ENCODE results near the gene CDK2AP2. TPM values are rescaled to one million over a fixed set of nuclear protein-coding genes. Genes with fewer than 3 reads are reported as not detected.

Gene CDK2AP2
- total and polyA plus RNA-seq, 10 of the 15 experiments (the other 5 are each of a cell fraction or from before 2014, with no cell fraction given) = 8.0 to 177 (median 40.9) TPM

DNA sequence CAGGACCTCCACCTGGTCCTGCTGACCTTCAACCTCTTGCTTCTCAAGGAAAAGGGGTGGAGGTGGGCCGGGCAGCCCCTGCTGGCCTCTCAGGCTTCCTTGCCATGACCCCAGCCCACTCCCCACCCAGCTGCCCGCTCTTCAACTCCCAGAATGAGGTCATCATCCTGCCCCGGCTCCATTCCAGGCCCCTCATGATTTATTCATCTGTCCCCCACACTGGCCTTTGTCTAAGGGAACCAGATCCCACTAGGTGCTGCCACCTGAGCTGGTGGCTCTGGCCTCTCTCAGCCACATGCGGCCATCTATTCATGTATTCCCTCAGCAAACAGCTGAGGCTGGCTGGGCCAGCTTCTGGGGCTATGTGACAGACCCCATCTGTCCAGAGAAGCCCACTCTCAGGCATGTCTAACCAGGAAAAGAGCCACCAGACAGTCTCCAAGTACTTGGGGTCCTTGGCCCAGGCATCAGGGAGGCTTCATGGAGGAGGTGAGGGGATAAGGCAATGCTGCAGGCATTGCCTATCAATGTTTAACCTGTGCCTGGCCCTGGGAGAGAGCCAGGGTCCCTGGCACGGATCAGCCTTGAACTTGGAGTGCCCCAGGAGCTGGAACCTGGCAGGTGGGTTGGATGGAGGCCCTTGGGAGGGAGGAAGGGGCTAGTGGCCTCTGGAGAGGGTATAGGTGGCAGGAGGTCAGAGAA is 17.5 kb upstream of the CDK2AP2 start:
- ChIA-PET SMC1A (ENCODE audit: uncharacterized antibody, unreplicated experiment) (no interaction called here), CTCF (no interaction called here), POLR2A (no interaction called here), RAD21 (ENCODE audit: unreplicated experiment) (no interaction called here)
- BruUV-seq (replicated peaks) = no TSS peak
- Histone ChIP-seq H3K9ac (ENCODE audit: control insufficient read depth, insufficient read depth, low read length) (no peak overlapping the region), H3K4me2 (ENCODE audit: control insufficient read depth, insufficient read depth) (no peak overlapping the region), H3K4me3 (no peak overlapping the region), H3K36me3 (ENCODE audit: control insufficient read depth in 2 of 2, insufficient read depth in 2 of 2, low read length in 1 of 2) (no peaks in the 10 kb centered on the region), H3K9me3 (replicated peaks; ENCODE audit: control insufficient read depth, insufficient read depth, low read length) (no peaks in the 10 kb centered on the region), H3K79me2 (ENCODE audit: control insufficient read depth, insufficient read depth, low read length) (no peaks in the 10 kb centered on the region), H3K27me3 (replicated peaks in 1 of 2; ENCODE audit: control insufficient read depth in 2 of 2, insufficient read depth in 2 of 2, low read length in 1 of 2) (no peaks in the 10 kb centered on the region; a peak in 1 of 4 replicates), H4K20me1 (ENCODE audit: control insufficient read depth, insufficient read depth) (no peaks in the 10 kb centered on the region), H2AFZ (ENCODE audit: control insufficient read depth, low read depth, low read length) (no peak overlapping the region), H3K4me1 (ENCODE audit: control insufficient read depth, insufficient read depth, low read length) (no peaks in the 10 kb centered on the region; the same call in 1 of the 2 replicates), H3K27ac (ENCODE audit: control insufficient read depth, insufficient read depth) (no peak overlapping the region)
- in situ Hi-C loops (cut with MboI) = no loop called here
- intact Hi-C loops (cut with micrococcal nuclease; ENCODE audit: unreplicated experiment) = no loop called here
- TF ChIP-seq BHLHE40 (IDR thresholded peaks at IDR 0.05; ENCODE audit: borderline replicate concordance in 1 of 2, low read depth in 2 of 2, low read length in 1 of 2) = no peak
- TF ChIP-seq, protein P1, sequence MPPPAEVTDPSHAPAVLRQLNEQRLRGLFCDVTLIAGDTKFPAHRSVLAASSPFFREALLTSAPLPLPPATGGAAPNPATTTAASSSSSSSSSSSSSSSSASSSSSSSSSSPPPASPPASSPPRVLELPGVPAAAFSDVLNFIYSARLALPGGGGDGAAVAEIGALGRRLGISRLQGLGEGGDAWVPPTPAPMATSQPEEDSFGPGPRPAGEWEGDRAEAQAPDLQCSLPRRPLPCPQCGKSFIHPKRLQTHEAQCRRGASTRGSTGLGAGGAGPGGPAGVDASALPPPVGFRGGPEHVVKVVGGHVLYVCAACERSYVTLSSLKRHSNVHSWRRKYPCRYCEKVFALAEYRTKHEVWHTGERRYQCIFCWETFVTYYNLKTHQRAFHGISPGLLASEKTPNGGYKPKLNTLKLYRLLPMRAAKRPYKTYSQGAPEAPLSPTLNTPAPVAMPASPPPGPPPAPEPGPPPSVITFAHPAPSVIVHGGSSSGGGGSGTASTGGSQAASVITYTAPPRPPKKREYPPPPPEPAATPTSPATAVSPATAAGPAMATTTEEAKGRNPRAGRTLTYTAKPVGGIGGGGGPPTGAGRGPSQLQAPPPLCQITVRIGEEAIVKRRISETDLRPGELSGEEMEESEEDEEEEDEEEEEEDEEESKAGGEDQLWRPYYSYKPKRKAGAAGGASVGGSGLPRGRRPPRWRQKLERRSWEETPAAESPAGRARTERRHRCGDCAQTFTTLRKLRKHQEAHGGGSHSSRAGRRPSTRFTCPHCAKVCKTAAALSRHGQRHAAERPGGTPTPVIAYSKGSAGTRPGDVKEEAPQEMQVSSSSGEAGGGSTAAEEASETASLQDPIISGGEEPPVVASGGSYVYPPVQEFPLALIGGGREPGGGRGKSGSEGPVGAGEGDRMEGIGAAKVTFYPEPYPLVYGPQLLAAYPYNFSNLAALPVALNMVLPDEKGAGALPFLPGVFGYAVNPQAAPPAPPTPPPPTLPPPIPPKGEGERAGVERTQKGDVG (CRISPR knock-in tag; IDR thresholded peaks at IDR 0.05) = no peak
- no peak for TF ChIP-seq ZSCAN29 (IDR thresholded peaks at IDR 0.05)
- no peak for TF ChIP-seq STAT1 (conservative IDR thresholded peaks at IDR 0.05)
- TF ChIP-seq, protein P2, sequence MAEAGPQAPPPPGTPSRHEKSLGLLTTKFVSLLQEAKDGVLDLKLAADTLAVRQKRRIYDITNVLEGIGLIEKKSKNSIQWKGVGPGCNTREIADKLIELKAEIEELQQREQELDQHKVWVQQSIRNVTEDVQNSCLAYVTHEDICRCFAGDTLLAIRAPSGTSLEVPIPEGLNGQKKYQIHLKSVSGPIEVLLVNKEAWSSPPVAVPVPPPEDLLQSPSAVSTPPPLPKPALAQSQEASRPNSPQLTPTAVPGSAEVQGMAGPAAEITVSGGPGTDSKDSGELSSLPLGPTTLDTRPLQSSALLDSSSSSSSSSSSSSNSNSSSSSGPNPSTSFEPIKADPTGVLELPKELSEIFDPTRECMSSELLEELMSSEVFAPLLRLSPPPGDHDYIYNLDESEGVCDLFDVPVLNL (IDR thresholded peaks at IDR 0.05; ENCODE audit: low read depth, low read length) = no peak
- no peak for TF ChIP-seq TARDBP (IDR thresholded peaks at IDR 0.05; ENCODE audit: borderline replicate concordance)
- no peak for TF ChIP-seq MEF2A (IDR thresholded peaks at IDR 0.05; ENCODE audit: insufficient read depth, low read depth, low read length)
- TF ChIP-seq YY1 (IDR thresholded peaks at IDR 0.05; ENCODE audit: low read depth, low read length) = no peak
- TF ChIP-seq SMAD5 (IDR thresholded peaks at IDR 0.05; ENCODE audit: low read depth) = no peak
- no peak for TF ChIP-seq SPI1 (IDR thresholded peaks at IDR 0.05; ENCODE audit: borderline replicate concordance, insufficient read depth, low read depth, low read length)
- WGBS (ENCODE audit: insufficient coverage, insufficient replicate concordance, low lambda C conversion rate, missing lambda C conversion rate) = 22% methylated on average over 4 of the region's 5 CpGs
- ATAC-seq (no peak), DNase-seq (ENCODE audit: low read depth, low spot score) (no peak), FAIRE-seq (no peak)

Measured in GM12878 (cell line).